Measurements from ENCODE around the gene CBX6.
"Not testable (repeated sequence)": the region's sequence is repeated elsewhere in the genome, so short reads cannot be mapped to it uniquely, and the experiment has no call there.

CBX6 gene

DNA sequence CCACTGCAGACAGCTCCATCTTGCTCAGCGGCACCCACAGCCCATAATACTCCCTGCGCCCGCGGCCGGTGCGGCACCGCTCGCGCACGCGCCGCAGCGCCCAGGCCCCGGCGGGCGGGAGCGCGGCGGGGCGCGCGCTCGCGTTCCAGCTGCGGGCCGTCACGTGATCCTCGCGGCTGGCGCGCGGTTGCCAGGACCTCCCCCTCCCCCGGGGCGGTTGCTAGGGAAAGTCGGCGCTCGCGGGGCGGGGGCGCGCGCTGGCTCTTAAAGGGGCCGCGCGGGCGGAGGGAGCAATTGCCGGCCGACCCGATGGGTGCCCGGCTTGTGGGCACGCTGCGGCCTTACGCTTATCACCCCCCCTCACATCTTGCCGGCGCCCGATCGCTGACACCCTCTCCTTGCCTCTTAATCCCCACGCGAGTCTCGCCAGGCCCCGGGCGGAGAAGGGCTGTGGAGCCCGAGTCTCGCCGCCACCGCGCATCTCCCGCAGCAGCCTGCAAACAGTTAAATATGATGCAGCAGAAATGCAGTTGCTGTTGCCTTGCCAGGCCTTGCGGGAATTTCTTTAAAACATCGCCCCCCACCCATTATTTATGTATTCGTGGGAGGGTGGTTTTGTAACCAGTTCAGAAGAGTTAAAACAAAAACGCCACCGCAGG lies at the start of gene CBX6:
Gene CBX6, minus strand, starts transcription at position 45 of the 659 bp plus-strand sequence. Its CDS starts 26 bp downstream, at position 19.
- peak; percentile 63 to 96 (median 92) for DNase-seq

GRCh38 chr22:38921806-38922205 lies 49.8 kb upstream of the CBX6 start:
- no peak for DNase-seq

DNA sequence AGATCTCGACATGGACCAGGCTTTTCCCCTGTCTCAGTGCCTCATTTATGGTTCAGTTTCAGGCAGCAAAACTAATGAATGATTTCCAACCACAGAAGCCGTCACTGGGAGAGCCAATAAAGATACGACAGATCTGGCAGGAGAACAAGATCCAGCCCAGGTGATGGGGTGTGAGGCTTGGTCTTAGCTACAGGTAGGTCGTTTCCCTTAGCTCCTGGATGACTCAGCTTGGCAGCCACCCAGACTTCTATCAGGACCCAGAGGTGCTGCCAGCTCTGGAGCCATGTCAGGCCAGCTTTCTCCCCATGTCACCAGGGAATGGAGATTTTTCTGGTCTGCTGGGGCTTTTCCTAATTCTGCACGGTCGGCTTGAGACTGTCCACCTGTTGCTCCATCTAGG lies 49.1 kb upstream of the CBX6 start:
- DNase-seq = no peak

DNA sequence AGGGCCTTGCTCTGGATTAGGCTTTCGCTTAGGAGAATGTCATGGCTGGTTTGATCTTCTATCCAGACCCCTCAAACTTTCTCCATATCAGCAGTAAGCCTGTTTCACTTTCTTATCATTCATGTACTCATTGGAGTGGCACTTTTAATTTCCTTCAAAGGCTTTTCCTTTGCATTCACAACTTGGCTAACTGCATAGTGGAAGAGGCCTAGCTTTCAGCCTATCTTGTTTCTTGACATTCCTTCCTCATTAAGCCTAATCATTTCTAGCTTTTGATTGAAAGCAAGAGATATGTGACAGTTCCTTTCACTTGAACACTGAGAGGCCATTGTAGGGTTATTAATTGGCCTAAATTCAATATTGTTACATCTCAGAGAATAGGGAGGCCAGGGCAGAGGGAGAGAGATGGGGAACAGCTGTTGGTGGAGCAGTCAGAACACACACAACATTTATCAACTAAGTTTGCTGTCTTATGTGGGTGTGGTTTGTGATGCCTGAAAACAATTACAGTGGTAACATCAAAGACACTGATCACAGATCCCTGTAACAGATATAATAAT lies 47.7 kb upstream of the CBX6 start:
- DNase-seq = no peak

- DNase-seq = no peak
Observed at GRCh38 chr22:38911434-38911833, 39.4 kb upstream of the CBX6 start.

- no peak for DNase-seq
Observed at GRCh38 chr22:38907767-38908166, 35.8 kb upstream of the CBX6 start.

GRCh38 chr22:38906052-38906451 lies 34.0 kb upstream of the CBX6 start:
- no peak for DNase-seq

DNA sequence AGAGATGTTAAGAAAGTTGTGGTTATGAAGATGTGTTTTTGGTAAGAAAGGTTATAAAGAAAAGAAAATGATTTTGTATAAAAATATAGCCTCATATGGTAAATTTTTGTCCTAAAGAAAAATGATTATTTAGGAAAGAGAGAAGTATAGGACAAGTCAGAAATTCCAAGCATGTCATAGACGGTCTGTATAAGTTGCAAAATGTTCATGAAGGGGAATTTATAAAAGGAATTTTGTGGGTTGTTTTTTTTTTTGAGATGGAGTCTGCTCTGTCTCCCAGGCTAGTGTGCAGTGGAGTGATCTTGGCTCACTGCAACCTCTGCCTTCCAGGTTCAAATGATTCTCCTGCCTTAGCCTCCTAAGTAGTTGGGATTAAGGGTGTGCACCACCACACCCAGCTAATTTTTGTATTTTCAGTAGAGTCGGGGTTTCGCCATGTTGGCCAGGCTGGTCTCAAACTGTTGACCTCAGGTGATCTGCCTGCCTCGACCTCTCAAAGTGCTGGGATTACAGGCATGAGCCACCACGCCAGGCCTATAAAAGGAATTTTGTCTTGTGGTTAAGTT lies 32.1 kb upstream of the CBX6 start:
- not testable (repeated sequence) for DNase-seq

DNA sequence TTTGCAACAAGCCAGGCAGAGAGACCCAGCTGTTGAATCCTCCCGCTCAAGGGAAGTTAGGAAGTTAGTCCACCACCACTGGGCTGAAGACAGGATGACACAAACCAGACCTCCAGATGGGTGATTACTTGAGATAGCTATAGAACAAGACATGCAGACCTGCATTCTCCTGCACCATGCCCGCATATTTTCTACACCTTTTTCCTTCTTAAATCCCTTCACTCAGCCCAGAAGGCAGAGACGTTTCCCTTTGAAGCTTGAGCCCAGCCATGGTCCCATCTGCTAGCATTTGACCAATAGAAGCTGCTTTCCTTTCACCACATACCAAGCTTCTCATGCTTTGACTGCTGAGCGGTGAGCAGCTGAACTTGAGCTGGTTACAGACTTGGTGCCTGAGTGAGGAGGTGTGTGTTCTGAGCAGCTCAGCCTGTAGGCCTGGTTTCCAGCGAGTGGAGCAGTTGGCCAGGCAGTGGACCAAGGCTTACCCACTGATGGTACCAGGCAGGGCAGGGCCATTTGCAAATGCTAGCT lies 29.2 kb upstream of the CBX6 start:
- no peak for DNase-seq

GRCh38 chr22:38900677-38901076 lies 28.7 kb upstream of the CBX6 start:
- no peak for DNase-seq

DNA sequence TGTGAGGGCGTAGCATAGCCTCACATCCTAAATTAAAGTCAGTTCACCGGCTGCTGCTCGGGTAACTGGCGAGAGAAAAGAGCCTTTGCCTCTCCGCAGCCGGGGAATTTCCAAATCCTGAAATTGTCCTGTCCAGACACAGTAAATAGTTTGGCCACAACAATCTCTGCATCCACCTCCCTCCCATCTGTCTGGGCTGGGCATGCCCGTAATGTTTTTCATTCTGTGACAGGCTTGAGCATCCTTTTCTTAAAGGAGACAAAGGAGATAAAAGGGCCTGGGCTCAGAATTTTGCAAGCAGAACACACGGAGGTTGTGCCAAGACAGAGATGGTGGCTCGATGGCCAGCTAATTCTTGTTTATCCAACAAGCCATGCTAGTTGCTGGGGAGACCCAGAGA lies 19.2 kb upstream of the CBX6 start:
- no peak for DNase-seq

DNA sequence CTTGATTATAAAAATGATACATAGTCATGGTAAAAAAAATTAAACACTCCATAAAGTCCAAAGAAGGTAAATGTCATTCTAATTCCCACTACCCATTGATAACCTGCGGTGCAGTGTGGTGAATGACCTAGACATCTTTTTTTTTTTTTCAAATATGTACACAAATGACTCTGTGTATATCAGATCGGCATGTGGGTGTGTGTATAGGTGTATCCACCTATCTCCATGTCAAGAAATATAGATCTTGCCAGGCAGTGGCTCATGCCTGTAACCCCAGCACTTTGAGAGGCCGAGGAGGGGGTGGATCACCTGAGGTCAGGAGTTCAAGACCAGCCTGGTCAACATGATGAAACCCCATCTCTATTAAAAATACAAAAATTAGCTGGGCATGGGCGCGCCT lies 18.4 kb upstream of the CBX6 start:
- DNase-seq = no peak

DNA sequence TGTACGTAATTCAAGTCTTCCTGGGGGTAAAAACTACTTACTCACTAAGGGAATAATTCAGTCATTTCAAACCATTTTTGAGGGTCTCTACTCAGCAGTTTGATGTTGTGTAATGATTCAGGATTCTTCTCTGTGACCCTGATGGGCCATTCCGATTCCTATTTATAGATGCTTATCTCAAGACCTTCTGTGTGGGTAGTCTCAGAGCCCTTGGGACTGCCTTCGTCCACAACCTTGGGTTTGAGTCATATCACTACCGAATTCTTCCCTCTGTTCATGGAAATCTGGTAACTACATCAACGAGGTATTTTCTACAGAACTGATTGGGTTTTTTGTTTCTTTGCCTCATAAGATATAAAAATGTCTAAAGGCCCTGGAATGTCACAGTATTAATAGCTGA lies 14.3 kb upstream of the CBX6 start:
- no peak for DNase-seq

DNA sequence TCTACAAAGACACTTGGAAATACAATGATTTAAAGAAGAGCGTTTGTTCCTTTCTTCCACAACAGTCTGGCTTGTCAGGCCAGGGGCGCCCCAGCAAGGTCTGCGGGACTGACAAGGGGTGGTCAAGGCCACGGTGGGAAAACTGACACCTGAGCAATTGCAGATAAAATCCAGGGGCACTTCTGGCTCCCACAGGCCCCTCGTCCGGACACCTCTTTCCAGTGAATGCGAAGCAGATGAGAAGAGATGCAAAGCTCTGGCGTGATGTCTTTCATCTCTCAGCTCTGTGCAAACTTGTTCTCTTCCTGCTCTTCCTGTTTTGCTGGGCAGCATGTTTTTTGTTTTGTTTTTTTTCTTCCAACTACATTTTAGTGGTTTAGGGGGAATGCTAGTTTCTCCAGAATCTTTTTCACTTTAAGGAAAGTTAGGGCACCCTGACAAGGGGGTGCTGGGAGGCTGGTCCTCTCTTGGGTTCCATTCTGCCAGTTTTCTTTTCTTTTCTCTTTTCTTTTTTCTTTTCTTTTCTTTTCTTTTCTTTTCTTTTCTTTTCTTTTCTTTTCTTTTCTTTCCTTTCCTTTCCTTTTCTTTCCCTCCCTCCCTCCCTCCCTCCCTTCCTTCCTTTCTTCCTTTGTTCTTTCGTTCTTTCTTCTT lies 11.1 kb upstream of the CBX6 start:
- DNase-seq = no peak

DNA sequence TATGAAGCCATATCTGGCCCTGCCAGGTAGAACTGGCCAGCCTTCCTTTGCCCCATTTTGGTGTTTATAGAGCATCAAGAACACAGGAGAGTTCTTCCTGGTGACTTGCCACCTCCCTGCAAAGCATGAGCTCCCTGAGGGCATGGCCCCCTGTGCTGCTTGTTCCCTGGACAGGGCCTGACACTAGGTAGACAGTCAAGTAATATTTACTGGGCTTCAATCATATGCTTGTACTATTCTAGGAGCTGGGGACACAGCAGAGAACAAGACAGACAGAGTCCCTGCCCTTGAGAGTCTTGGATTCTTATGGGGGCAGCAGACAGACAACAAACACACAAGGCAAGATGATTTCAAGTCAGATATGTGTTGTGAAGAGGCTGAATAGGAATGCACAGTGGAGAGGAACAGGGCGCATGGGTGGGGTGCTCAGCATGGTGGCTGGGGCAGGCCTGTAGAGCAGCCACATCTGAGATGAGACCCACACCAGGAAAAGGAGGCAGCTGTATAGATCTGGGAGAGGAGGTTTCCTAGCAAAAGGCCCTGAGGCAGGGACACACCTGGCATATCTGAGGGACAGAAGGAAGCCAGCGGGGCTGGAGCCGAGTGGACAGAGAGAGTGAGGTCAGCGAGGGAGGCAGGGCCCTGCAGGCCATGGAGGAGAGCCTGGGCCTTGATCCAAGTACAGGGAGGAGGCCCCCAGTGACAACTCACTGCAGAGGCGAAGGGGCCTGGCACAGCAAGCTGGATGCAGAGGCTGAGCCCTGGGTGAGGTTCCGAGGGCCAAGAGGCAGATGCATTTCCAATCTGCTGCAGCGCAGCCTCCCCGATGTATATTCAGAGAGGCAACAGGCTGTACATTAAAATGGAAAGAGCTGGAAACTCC lies 10.2 kb upstream of the CBX6 start:
- peak in 9 of 58 donors; percentile 19 to 74 (median 32) for DNase-seq

DNA sequence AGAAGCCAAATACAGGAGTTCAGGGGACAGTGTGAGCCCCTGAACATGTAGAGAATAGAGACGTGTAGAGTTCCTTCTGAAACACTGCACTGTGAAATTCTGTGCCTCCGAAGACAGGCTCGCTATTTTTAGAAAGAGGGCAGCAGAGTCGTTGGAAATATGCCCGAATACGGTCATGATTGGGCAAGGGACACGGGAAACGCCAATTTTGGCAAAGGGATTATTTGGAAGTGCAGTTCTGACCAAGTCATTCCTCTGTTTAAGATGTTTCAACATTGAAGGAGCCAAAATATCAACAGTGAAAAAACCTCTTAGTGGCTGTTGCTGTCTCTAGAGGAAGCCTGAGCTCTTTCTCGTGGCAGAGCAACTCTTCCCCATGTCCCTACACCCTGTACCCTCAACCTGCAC lies 9.5 kb upstream of the CBX6 start:
- DNase-seq = peak in 8 of 58 donors; percentile 25 to 51 (median 37)

DNA sequence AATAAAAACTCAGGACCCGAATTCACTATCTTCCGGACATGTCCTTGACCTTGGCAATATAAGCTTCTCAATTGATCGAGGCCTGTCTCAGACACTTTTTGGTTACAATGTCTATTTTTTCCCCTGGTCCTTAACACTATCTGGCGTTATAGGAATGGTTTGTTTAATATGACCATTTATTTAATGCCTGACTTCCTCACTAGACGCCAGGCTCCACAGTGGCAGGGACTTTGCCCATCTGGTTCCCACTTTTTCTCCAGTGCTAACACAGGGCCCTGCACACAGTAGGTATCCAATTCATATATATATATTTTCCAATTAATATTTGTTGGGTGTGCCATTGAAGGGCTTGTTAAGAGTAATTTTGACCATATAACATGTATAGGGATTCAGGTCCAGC lies 7.9 kb upstream of the CBX6 start:
- DNase-seq = no peak

- DNase-seq = no peak
Observed at GRCh38 chr22:38879108-38879729, 7.2 kb upstream of the CBX6 start.

GRCh38 chr22:38878001-38878400 lies 6.0 kb upstream of the CBX6 start:
- DNase-seq = no peak

DNA sequence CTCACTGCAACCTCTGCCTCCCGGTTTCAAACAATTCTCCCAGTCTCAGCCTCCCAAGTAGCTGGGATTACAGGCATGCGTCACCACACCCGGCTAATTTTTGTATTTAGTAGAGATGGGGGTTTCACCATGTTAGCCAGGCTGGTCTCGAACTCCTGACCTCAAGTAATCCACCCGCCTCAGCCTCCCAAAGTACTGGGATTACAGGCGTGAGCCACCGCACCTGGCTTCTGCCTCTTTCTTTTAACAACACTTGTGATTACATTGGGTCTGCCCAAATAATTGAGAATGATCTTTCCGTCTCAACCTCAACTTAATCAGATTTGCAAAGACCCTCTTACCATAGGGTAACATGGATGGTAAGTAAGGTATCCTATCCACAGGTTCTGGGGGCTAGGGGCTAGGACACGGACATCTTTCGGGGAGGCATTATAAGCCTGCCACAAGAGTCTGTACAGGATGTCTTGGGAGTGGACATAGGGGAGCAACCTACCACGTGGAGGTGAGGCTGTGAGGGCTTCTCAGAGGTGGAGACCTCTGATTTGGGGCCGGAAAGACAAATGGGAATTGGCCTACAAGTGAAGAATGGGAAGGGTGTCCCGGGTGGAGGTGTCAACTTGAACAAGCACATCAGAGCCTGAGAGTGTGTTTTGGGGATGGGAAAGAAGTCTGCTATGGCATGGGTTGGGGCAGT lies 2.7 kb upstream of the CBX6 start:
- no peak for DNase-seq

Measured in anterior cingulate cortex (tissue), 58 donors.